IMR-90 (cell line): ENCODE data around the gene TTLL9. TPM values are rescaled to one million over a fixed set of nuclear protein-coding genes. Genes with fewer than 3 reads are reported as not detected.

Experiments used
- ATAC-seq: fragments of 200-7000 bp; cut with Tn5 transposase; 2 replicates; pipeline ENCODE4 v1.9.1; 2020; ENCODE audit warnings: low read depth, mild to moderate bottlenecking, moderate library complexity
- BruUV-seq: library from RNA; stranded (reverse); fragments of 400-500 nt; replicated peaks from 2 replicates; lab custom pipeline; 2021; lab: Mats Ljungman, UMichigan
- CTCF ChIA-PET: fragments of 300-600 bp; formaldehyde crosslinking; extraction: SDS; loops from one replicate; lab custom pipeline; 2021; ENCODE audit warnings: antibody characterized with exemption; lab: Yijun Ruan, JAX
- POLR2A ChIA-PET: fragments of 300-600 bp; sonication (Branson Sonifier 250); formaldehyde crosslinking; loops from one replicate; lab custom pipeline; 2022; ENCODE audit warnings: antibody characterized with exemption; ENCODE audit not compliant: unreplicated experiment; lab: Charles Lee
- DNase-seq: peaks from one replicate; pipeline ENCODE4 v3.0.0; 2013
- H2AFZ ChIP-seq: replicated peaks from 2 replicates; pipeline ENCODE3; 2013; ENCODE audit warnings: low read length, mild to moderate bottlenecking; ENCODE audit not compliant: poor library complexity
- H2AK5ac ChIP-seq: 2 replicates; pipeline ENCODE4 v1.6.1; 2013; ENCODE audit warnings: low read depth, low read length, inconsistent platforms
- H2AK9ac ChIP-seq: replicated peaks from 2 replicates; pipeline ENCODE3; 2013; ENCODE audit warnings: mild to moderate bottlenecking, low read depth, low read length, moderate library complexity; ENCODE audit not compliant: poor library complexity
- H2BK120ac ChIP-seq: 2 replicates; pipeline ENCODE4 v1.6.1; 2013; ENCODE audit warnings: low read depth, low read length, inconsistent platforms
- H2BK15ac ChIP-seq: 3 replicates; pipeline ENCODE4 v1.6.1; 2013; ENCODE audit warnings: low read depth, low read length, inconsistent platforms
- H2BK20ac ChIP-seq: 2 replicates; pipeline ENCODE4 v1.6.1; 2013; ENCODE audit warnings: low read depth, mild to moderate bottlenecking, inconsistent platforms, low read length, moderate library complexity
- H2BK5ac ChIP-seq: 2 replicates; pipeline ENCODE4 v1.6.1; 2013; ENCODE audit warnings: mild to moderate bottlenecking, low read depth, low read length, inconsistent platforms; ENCODE audit not compliant: poor library complexity, severe bottlenecking
- H3K14ac ChIP-seq: replicated peaks from 2 replicates; pipeline ENCODE4 v1.6.1; 2013; ENCODE audit warnings: low read depth, low read length, inconsistent platforms
- H3K18ac ChIP-seq: 2 replicates; pipeline ENCODE4 v1.6.1; 2013; ENCODE audit warnings: low read depth, low read length, control low read depth
- H3K23ac ChIP-seq: 2 replicates; pipeline ENCODE4 v1.6.1; 2013; ENCODE audit warnings: low read depth, low read length, inconsistent platforms
- H3K27ac ChIP-seq: 2 replicates; pipeline ENCODE4 v1.5.1; 2013; ENCODE audit warnings: mild to moderate bottlenecking, control low read depth, low read length; ENCODE audit not compliant: insufficient read depth
- H3K27me3 ChIP-seq: 2 replicates; pipeline ENCODE4 v1.6.1; 2013; ENCODE audit warnings: low read length; ENCODE audit not compliant: control insufficient read depth, insufficient read depth
- H3K36me3 ChIP-seq: 2 replicates; pipeline ENCODE4 v1.6.1; 2013; ENCODE audit warnings: low read length, mixed read lengths; ENCODE audit not compliant: control insufficient read depth, insufficient read depth
- H3K4ac ChIP-seq: 2 replicates; pipeline ENCODE4 v1.6.1; 2013; ENCODE audit warnings: low read depth, low read length, inconsistent platforms
- H3K4me1 ChIP-seq: 2 replicates; pipeline ENCODE4 v1.6.1; 2013; ENCODE audit warnings: low read length, mixed read lengths; ENCODE audit not compliant: control insufficient read depth, insufficient read depth
- H3K4me2 ChIP-seq: 2 replicates; pipeline ENCODE4 v1.6.1; 2013; ENCODE audit warnings: low read depth, mild to moderate bottlenecking, control low read depth, low read length, moderate library complexity
- H3K4me3 ChIP-seq: 2 replicates; pipeline ENCODE4 v1.5.1; 2013; ENCODE audit warnings: low read depth, mild to moderate bottlenecking, control low read depth, low read length, moderate library complexity; ENCODE audit not compliant: insufficient read depth
- H3K56ac ChIP-seq: 2 replicates; pipeline ENCODE4 v1.6.1; 2013; ENCODE audit warnings: low read length, inconsistent platforms; ENCODE audit not compliant: insufficient read depth; ENCODE audit errors: extremely low read depth
- H3K79me1 ChIP-seq, 2 experiments: 2 replicates each; pipeline ENCODE4 v1.6.1; 2013; ENCODE audit warnings: low read length in 2 of 2, inconsistent platforms in 1 of 2, low read depth in 1 of 2
- H3K9ac ChIP-seq: 2 replicates; pipeline ENCODE4 v1.6.1; 2013; ENCODE audit warnings: low read depth, low read length, control low read depth
- H3K9me1 ChIP-seq: 2 replicates; pipeline ENCODE4 v1.6.1; 2013; ENCODE audit warnings: low read length, inconsistent platforms; ENCODE audit not compliant: insufficient read depth
- H3K9me3 ChIP-seq: 2 replicates; pipeline ENCODE4 v1.6.1; 2013; ENCODE audit warnings: low read length; ENCODE audit not compliant: control insufficient read depth, insufficient read depth
- H4K20me1 ChIP-seq: 2 replicates; pipeline ENCODE4 v1.6.1; 2013; ENCODE audit warnings: low read length, inconsistent platforms; ENCODE audit not compliant: insufficient read depth
- H4K5ac ChIP-seq: 2 replicates; pipeline ENCODE4 v1.6.1; 2013; ENCODE audit warnings: mild to moderate bottlenecking, low read depth, low read length, control low read depth
- H4K8ac ChIP-seq, 2 experiments: 2 replicates each; pipeline ENCODE4 v1.6.1; 2013; ENCODE audit warnings: low read depth in 2 of 2, low read length in 2 of 2, control low read depth in 1 of 2, inconsistent platforms in 1 of 2
- H4K91ac ChIP-seq: 2 replicates; pipeline ENCODE4 v1.6.1; 2013; ENCODE audit warnings: low read depth, low read length, inconsistent platforms; ENCODE audit not compliant: insufficient read depth
- BHLHE40 ChIP-seq: fragments of 150-350 bp; IDR thresholded peaks from 2 replicates; pipeline ENCODE4 v1.6.1; 2016; ENCODE audit warnings: mild to moderate bottlenecking, low read depth, low read length
- CHD1 ChIP-seq: IDR thresholded peaks from 2 replicates; pipeline ENCODE4 v1.6.1; 2012; ENCODE audit warnings: low read depth, low read length, improper control_type of control experiment
- FOS ChIP-seq: fragments of 150-350 bp; IDR thresholded peaks from 2 replicates; pipeline ENCODE4 v1.6.1; 2016; ENCODE audit warnings: low read depth, low read length
- MXI1 ChIP-seq: IDR thresholded peaks from 2 replicates; pipeline ENCODE4 v1.6.1; 2012; ENCODE audit warnings: low read depth, mild to moderate bottlenecking, low read length, moderate library complexity, borderline replicate concordance
- RCOR1 ChIP-seq: IDR thresholded peaks from 2 replicates; pipeline ENCODE4 v1.6.1; 2012; ENCODE audit warnings: mild to moderate bottlenecking, low read length, improper control_type of control experiment; ENCODE audit not compliant: insufficient replicate concordance
- SMC3 ChIP-seq: fragments of 150-350 bp; IDR thresholded peaks from 2 replicates; pipeline ENCODE4 v1.6.1; 2016; ENCODE audit warnings: low read depth, mild to moderate bottlenecking, antibody characterized with exemption, low read length, moderate library complexity
- WGBS, 2 experiments: methylation state at CpG; one replicate each; pipeline versions ENCODE4 v1.1.5 to v1.1.7; 2013; ENCODE audit warnings: missing lambda C conversion rate in 2 of 2; ENCODE audit not compliant: insufficient read length in 1 of 2; ENCODE audit errors: extremely low coverage in 2 of 2; 5-methylcytosine and 5-hydroxymethylcytosine counted together
- dilution Hi-C: fragments of 300-500 bp; cut with HindIII; formaldehyde crosslinking; loops from one replicate; pipeline ENCODE4 v1.14.3; 2018; ENCODE audit warnings: low sequenced_read_pairs; ENCODE audit not compliant: unreplicated experiment
- in situ Hi-C: fragments of 300-500 bp; cut with MboI; formaldehyde crosslinking; loops from 3 replicates; pipeline ENCODE4 v1.14.3; 2019; ENCODE audit warnings: low sequenced_read_pairs, inconsistent platforms, mixed read lengths
- intact Hi-C: fragments of 100-400 bp; cut with micrococcal nuclease; formaldehyde crosslinking; loops from 2 replicates; pipeline ENCODE4 v1.10.0; 2022
- polyA plus RNA-seq, 3 experiments: library from polyadenylated mRNA; depleted of rRNA; stranded (reverse); fragments of >200 nt; gene quantifications; 2 replicates each; pipeline ENCODE4 v1.2.3, GENCODE V29; 2012; ENCODE audit warnings: low replicate concordance in 1 of 3
- total RNA-seq: library from RNA; depleted of rRNA; stranded (reverse); fragments of >200 nt; gene quantifications from 2 replicates; pipeline ENCODE4 v1.2.3, GENCODE V29; 2012
- TF ChIP-seq, protein P1 (sequence below): fragments of 150-350 bp; IDR thresholded peaks from 2 replicates; pipeline ENCODE4 v1.6.1; 2016; ENCODE audit warnings: low read depth, mild to moderate bottlenecking, low read length, moderate library complexity, borderline replicate concordance
- TF ChIP-seq, protein P2 (sequence below): fragments of 150-350 bp; IDR thresholded peaks from 2 replicates; pipeline ENCODE4 v1.6.1; 2017; ENCODE audit warnings: mild to moderate bottlenecking, antibody characterized with exemption, low read length, low read depth

The TTLL9 gene
- total and polyA plus RNA-seq, 2 of the 4 experiments (the other 2 are of a cell fraction): not detected

DNA sequence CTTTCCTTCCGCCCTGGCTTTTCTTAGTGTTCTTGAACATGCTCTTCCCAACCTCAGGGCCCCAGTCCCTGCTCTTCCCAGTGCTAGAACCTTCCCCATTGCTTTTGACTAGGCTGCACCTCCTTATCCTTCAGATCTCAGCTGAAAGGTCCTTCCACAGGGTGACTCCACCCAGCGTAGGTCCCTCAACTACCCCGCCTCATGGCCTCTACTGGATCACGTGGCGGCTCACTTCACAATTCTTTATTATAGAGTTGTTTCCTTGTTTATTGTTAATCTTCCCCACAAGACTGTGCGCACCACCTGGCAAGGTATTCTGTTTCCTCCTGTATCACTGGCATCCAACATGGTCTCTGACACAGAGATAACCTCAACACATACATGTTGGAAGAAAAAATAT is 31.2 kb downstream of the TTLL9 start:
- no peak overlapping the region for H4K91ac ChIP-seq
- no peaks in the 10 kb centered on the region; the same call in 1 of the 2 replicates for H3K9me1 ChIP-seq
- H3K4me3 ChIP-seq: no peak overlapping the region
- no peaks in the 10 kb centered on the region for H4K20me1 ChIP-seq
- H2BK5ac ChIP-seq: no peak overlapping the region
- H3K79me1 ChIP-seq: no peaks in the 10 kb centered on the region
- dilution Hi-C loops: no loop called here
- H2BK120ac ChIP-seq: no peak overlapping the region
- intact Hi-C loops: no loop called here
- WGBS, 2 experiments: 29% methylated on average over 1 of the region's 6 CpGs; no CpG with 5 or more reads in 1 of the 2 experiments
- ATAC-seq (no peak), DNase-seq (no peak)
- H3K18ac ChIP-seq: no peak overlapping the region
- no peak overlapping the region for H2BK20ac ChIP-seq
- no peak overlapping the region for H3K23ac ChIP-seq
- H3K4ac ChIP-seq: no peak overlapping the region
- no peak overlapping the region for H3K56ac ChIP-seq
- H2AK9ac ChIP-seq: no peak overlapping the region
- H2BK15ac ChIP-seq: no peak overlapping the region
- H3K4me2 ChIP-seq: no peak overlapping the region
- ChIA-PET CTCF (no interaction called here), POLR2A (no interaction called here)
- in situ Hi-C loops: no loop called here
- no peak overlapping the region for H4K5ac ChIP-seq
- no peaks in the 10 kb centered on the region for H3K9me3 ChIP-seq
- H3K14ac ChIP-seq: no peak overlapping the region
- H2AK5ac ChIP-seq: no peak overlapping the region
- TF ChIP-seq CHD1: no peak
- no peak for TF ChIP-seq FOS
- TF ChIP-seq, protein P1, sequence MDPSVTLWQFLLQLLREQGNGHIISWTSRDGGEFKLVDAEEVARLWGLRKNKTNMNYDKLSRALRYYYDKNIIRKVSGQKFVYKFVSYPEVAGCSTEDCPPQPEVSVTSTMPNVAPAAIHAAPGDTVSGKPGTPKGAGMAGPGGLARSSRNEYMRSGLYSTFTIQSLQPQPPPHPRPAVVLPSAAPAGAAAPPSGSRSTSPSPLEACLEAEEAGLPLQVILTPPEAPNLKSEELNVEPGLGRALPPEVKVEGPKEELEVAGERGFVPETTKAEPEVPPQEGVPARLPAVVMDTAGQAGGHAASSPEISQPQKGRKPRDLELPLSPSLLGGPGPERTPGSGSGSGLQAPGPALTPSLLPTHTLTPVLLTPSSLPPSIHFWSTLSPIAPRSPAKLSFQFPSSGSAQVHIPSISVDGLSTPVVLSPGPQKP: no peak
- no peak for TF ChIP-seq SMC3
- TF ChIP-seq RCOR1: no peak
- no peak for TF ChIP-seq MXI1
- TF ChIP-seq BHLHE40: no peak
- TF ChIP-seq, protein P2, sequence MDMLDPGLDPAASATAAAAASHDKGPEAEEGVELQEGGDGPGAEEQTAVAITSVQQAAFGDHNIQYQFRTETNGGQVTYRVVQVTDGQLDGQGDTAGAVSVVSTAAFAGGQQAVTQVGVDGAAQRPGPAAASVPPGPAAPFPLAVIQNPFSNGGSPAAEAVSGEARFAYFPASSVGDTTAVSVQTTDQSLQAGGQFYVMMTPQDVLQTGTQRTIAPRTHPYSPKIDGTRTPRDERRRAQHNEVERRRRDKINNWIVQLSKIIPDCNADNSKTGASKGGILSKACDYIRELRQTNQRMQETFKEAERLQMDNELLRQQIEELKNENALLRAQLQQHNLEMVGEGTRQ: no peak
- no peaks in the 10 kb centered on the region for H3K36me3 ChIP-seq
- no TSS peak for BruUV-seq
- no peak overlapping the region for H3K9ac ChIP-seq
- no peaks in the 10 kb centered on the region for H3K4me1 ChIP-seq
- H3K27me3 ChIP-seq: peaks cover 22% of the 10 kb centered on the region
- no peak overlapping the region for H4K8ac ChIP-seq
- no peak overlapping the region for H2AFZ ChIP-seq
- H3K27ac ChIP-seq: no peak overlapping the region
